HK-2 (cell line): Measurements from ENCODE around the gene SCRT2.
"Not testable (repeated sequence)": the region's sequence is repeated elsewhere in the genome, so short reads cannot be mapped to it uniquely, and the experiment has no call there.

ENCODE experiments used
- DNase-seq: peaks from one replicate; pipeline ENCODE4 v3.0.0-alpha.2; 2018; ENCODE audit not compliant: unreplicated experiment

Gene SCRT2

GRCh38 chr20:653110-653589, 22.5 kb downstream of the SCRT2 start, which contains the start of gene SRXN1:
Gene SRXN1 (minus strand): TSS chr20:653200. CDS start chr20:653185, 15 bp downstream.
- DNase-seq: peak; percentile 97

GRCh38 chr20:652615-653109, 22.9 kb downstream of the SCRT2 start:
- DNase-seq: peak; percentile 58

GRCh38 chr20:651713-652614, 23.6 kb downstream of the SCRT2 start:
- DNase-seq: no peak

GRCh38 chr20:650954-651353, 24.6 kb downstream of the SCRT2 start:
- no peak for DNase-seq

GRCh38 chr20:650281-650680, 25.3 kb downstream of the SCRT2 start:
- no peak for DNase-seq

- no peak for DNase-seq
Observed at GRCh38 chr20:647479-648019, 28.1 kb downstream of the SCRT2 start.

- DNase-seq: no peak
Observed at GRCh38 chr20:646868-647233, 28.8 kb downstream of the SCRT2 start.

- DNase-seq: peak; percentile 29
Observed at GRCh38 chr20:646107-646867, 29.3 kb downstream of the SCRT2 start.

GRCh38 chr20:645318-646106, 30.1 kb downstream of the SCRT2 start:
- peak; percentile 82 for DNase-seq

GRCh38 chr20:644692-645317, 30.8 kb downstream of the SCRT2 start:
- DNase-seq: no peak

- no peak for DNase-seq
Observed at GRCh38 chr20:642398-643174, 33.0 kb downstream of the SCRT2 start.

GRCh38 chr20:642013-642397, 33.6 kb downstream of the SCRT2 start:
- not testable (repeated sequence) for DNase-seq

- no peak for DNase-seq
Observed at GRCh38 chr20:641516-641875, 34.1 kb downstream of the SCRT2 start.

- DNase-seq: no peak
Observed at GRCh38 chr20:640674-641515, 34.7 kb downstream of the SCRT2 start.

- no peak for DNase-seq
Observed at GRCh38 chr20:638579-638978, 37.0 kb downstream of the SCRT2 start.

GRCh38 chr20:637559-637958, 38.0 kb downstream of the SCRT2 start:
- DNase-seq: no peak

- DNase-seq: no peak
Observed at GRCh38 chr20:635893-636338, 39.7 kb downstream of the SCRT2 start.

GRCh38 chr20:635028-635892, 40.3 kb downstream of the SCRT2 start:
- DNase-seq: no peak
